Gastrocnemius medialis (tissue), 4 donors: ENCODE results near the gene ZCCHC24. TPM values are rescaled to one million over a fixed set of nuclear protein-coding genes. Genes with fewer than 3 reads are reported as not detected.

Experiments used
- ATAC-seq, 2 donors: fragments of 150-250 bp; one replicate each; pipeline ENCODE4 v1.9.1; 2016
- DNase-seq, 2 donors: peaks; one replicate each; pipeline ENCODE4 v3.0.0-alpha.2; 2019
- H3K27ac ChIP-seq, 4 donors: fragments of 200-600 bp; sonication (generic); 1 replicate in 1 of 4; 2 replicates in 3 of 4; pipeline ENCODE4 v1.5.1; 2016 to 2018; ENCODE audit warnings: mild to moderate bottlenecking in 2 of 4, moderate library complexity in 1 of 4
- H3K27me3 ChIP-seq, 3 donors: fragments of 200-600 bp; sonication (generic) in 2 of 3; 1 replicate in 1 of 3; 2 replicates in 2 of 3; pipeline versions ENCODE4 v1.5.1 to v1.6.0; 2016 to 2019; ENCODE audit warnings: mild to moderate bottlenecking in 1 of 3, moderate library complexity in 1 of 3
- H3K36me3 ChIP-seq, 2 donors: fragments of 200-600 bp; sonication (generic) in 1 of 2; one replicate each; pipeline ENCODE4 v1.5.1; 2017 to 2018
- H3K4me1 ChIP-seq, 2 donors: fragments of 200-600 bp; sonication (generic) in 1 of 2; one replicate each; pipeline ENCODE4 v1.5.1; 2016 to 2017; ENCODE audit warnings: mild to moderate bottlenecking in 2 of 2
- H3K4me3 ChIP-seq, 4 donors: fragments of 200-600 bp; sonication (generic) in 3 of 4; 1 replicate in 1 of 4; 2 replicates in 3 of 4; pipeline ENCODE4 v1.5.1; 2016 to 2019; ENCODE audit warnings: mild to moderate bottlenecking in 2 of 4
- H3K9me3 ChIP-seq, 3 donors: fragments of 200-600 bp; sonication (generic) in 2 of 3; 1 replicate in 1 of 3; 2 replicates in 2 of 3; pipeline ENCODE4 v1.5.1; 2016 to 2019
- POLR2A ChIP-seq, 2 donors: fragments of 450-650 bp; IDR thresholded peaks; one replicate each; pipeline ENCODE4 v1.6.1; 2017; ENCODE audit warnings: antibody characterized with exemption in 2 of 2, mild to moderate bottlenecking in 2 of 2, moderate library complexity in 2 of 2
- in situ Hi-C, 4 donors: fragments of 200-750 bp; cut with MboI; loops; one replicate each; pipeline versions ENCODE4 v1.15.0 to v1.8.0; 2017; ENCODE audit warnings: low sequenced_read_pairs in 4 of 4
- intact Hi-C: fragments of 100-400 bp; cut with DNase I; formaldehyde crosslinking; loops from one replicate; pipeline ENCODE4 v1.15.1; 2023; ENCODE audit warnings: low total_unique reads
- total RNA-seq, 4 donors: library from RNA; depleted of rRNA; stranded (reverse); fragments of >200 nt; gene quantifications; one replicate each; pipeline versions ENCODE4 v1.1.0 to v1.2.3, GENCODE V29; 2016
- TF ChIP-seq, protein P1 (sequence below), 5 experiments: fragments of 450-650 bp in 3 of 5; fragments of 200-600 bp in 2 of 5; sonication (generic) in 2 of 5; IDR thresholded peaks in 4 of 5; conservative IDR thresholded peaks in 1 of 5; 1 replicate in 4 of 5; 2 replicates in 1 of 5; pipeline ENCODE4 v1.5.1; 2016 to 2019; ENCODE audit warnings: antibody characterized with exemption in 5 of 5, mild to moderate bottlenecking in 3 of 5, moderate library complexity in 3 of 5

Gene ZCCHC24
- total RNA-seq, 4 donors from 2014 or later = 59.6 to 122 (median 84.5) TPM

DNA sequence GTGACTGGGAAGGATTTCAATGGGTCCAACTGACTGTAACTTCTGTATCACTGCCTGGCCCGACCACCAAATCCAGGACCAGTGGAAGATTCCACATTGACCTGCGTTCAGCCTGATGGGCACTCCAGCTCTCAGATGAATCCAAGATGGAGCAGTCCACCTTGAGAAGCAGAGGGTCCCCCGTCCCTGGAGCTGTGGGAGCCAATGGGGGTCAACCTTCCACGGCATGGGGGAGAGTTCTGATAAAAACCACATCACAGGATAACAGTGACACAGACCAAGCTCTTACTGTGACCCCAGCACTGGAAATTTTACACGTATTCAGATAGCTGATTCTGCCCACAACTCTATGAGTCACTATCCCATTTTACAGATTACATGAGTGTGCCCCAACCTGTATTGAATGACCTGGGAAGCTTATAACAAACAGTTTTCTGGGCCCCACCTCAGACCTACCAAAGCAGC is 11.2 kb downstream of the ZCCHC24 start:
- peaks cover 0 to 13% of the 10 kb centered on the region in 2 donors for H3K36me3 ChIP-seq
- DNase-seq (peak in 1 of 2 donors; percentile 10), ATAC-seq (peak in 1 of 2 donors; percentile 38)
- intact Hi-C loops = no loop called here
- H3K4me3 ChIP-seq = peak overlapping the region in 2 of 4 donors; percentile 21
- in situ Hi-C loops = loop anchor here in 1 of 4 donors (25.0 kb wide), 1 partner anchor 347 kb away; no protein-coding TSS in a partner anchor
- no peaks in the 10 kb centered on the region for H3K9me3 ChIP-seq
- no peak for TF ChIP-seq POLR2A (IDR thresholded peaks at IDR 0.05)
- TF ChIP-seq, protein P1, sequence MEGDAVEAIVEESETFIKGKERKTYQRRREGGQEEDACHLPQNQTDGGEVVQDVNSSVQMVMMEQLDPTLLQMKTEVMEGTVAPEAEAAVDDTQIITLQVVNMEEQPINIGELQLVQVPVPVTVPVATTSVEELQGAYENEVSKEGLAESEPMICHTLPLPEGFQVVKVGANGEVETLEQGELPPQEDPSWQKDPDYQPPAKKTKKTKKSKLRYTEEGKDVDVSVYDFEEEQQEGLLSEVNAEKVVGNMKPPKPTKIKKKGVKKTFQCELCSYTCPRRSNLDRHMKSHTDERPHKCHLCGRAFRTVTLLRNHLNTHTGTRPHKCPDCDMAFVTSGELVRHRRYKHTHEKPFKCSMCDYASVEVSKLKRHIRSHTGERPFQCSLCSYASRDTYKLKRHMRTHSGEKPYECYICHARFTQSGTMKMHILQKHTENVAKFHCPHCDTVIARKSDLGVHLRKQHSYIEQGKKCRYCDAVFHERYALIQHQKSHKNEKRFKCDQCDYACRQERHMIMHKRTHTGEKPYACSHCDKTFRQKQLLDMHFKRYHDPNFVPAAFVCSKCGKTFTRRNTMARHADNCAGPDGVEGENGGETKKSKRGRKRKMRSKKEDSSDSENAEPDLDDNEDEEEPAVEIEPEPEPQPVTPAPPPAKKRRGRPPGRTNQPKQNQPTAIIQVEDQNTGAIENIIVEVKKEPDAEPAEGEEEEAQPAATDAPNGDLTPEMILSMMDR (IDR thresholded peaks at IDR 0.05 in 4 of 5, conservative IDR thresholded peaks at IDR 0.05 in 1 of 5) = no peak
- peaks cover 67 to 72% of the 10 kb centered on the region in 2 donors for H3K4me1 ChIP-seq
- no peaks in the 10 kb centered on the region for H3K27me3 ChIP-seq
- H3K27ac ChIP-seq = peak overlapping the region; percentile 91 to 98 (median 94)

- no peaks in the 10 kb centered on the region for H3K9me3 ChIP-seq
- in situ Hi-C loops (loop anchor here in 1 of 4 donors (25.0 kb wide), 1 partner anchor 346 kb away; no protein-coding TSS in a partner anchor), intact Hi-C loops (no loop called here)
- peaks cover 0 to 18% of the 10 kb centered on the region in 2 donors for H3K36me3 ChIP-seq
- peaks cover 60 to 65% of the 10 kb centered on the region in 2 donors for H3K4me1 ChIP-seq
- no peaks in the 10 kb centered on the region for H3K27me3 ChIP-seq
- ATAC-seq (no peak), DNase-seq (peak in 1 of 2 donors; percentile 13)
- peak overlapping the region; percentile 91 to 98 (median 94) for H3K27ac ChIP-seq
- H3K4me3 ChIP-seq = no peak overlapping the region
- no peak for TF ChIP-seq POLR2A (IDR thresholded peaks at IDR 0.05)
- TF ChIP-seq, protein P1 (IDR thresholded peaks at IDR 0.05 in 4 of 5, conservative IDR thresholded peaks at IDR 0.05 in 1 of 5) = no peak
Measured at GRCh38 chr10:79433324-79434222, 11.9 kb downstream of the ZCCHC24 start.

DNA sequence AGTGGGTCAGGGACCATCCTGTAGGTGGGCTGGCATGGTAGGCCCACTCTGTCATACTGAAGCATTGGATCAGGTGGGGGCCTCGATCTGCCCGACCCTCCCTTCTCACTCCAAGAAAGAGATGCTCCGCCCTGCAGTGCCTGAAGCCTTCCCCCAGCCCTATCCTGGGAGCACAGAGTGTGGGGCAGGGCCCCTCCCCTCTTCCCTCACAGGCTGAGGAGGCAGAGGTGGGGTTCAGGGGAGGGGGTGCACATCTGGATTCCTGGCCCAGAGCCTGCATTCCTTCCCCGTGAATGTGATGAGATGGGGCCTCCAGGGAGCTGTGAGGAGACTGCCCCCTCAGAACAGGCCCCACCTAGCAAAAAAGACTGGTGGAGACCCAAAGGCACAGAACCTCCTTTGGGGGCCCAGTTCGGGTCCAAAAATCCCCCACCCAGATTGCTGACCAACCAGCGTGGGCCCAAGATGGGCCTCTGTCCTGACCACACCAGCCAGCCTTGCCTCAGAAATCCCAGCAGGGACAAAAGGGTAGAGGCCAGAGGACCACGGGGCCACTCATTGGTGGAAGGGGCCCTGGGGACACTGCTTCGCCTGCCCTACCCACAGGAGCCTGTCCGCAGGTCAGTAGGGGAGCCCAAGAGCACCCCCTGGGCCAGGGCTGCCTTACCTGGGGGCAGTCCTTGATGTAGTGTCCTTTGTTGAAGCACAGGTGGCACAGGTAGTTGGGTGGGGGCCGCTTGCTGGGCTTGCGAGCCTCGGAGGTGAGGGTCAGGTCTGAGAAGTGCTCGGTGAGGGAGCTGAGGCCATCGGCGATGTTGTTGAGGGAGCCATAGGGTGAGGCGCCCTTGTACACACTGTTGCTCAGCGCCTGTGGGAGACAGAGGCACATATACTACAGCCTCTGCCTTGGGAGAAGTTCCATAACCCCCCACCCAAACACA is 13.3 kb downstream of the ZCCHC24 start:
- peak in 1 of 2 donors; percentile 36 for DNase-seq
- no peak for ATAC-seq
- no peak for TF ChIP-seq POLR2A (IDR thresholded peaks at IDR 0.05)
- TF ChIP-seq, protein P1 (IDR thresholded peaks at IDR 0.05 in 4 of 5, conservative IDR thresholded peaks at IDR 0.05 in 1 of 5) = no peak
- Histone ChIP-seq H3K9me3 (no peaks in the 10 kb centered on the region), H3K4me3 (no peak overlapping the region), H3K27ac (peak overlapping the region; percentile 91 to 98 (median 94)), H3K4me1 (peaks cover 46 to 51% of the 10 kb centered on the region in 2 donors), H3K36me3 (peaks cover 0 to 18% of the 10 kb centered on the region in 2 donors), H3K27me3 (no peaks in the 10 kb centered on the region)
- intact Hi-C loops = no loop called here
- in situ Hi-C loops = loop anchor here in 1 of 4 donors (25.0 kb wide), 1 partner anchor 345 kb away; no protein-coding TSS in a partner anchor

- intact Hi-C loops = no loop called here
- H3K27me3 ChIP-seq = no peaks in the 10 kb centered on the region
- no peak for TF ChIP-seq POLR2A (IDR thresholded peaks at IDR 0.05)
- TF ChIP-seq, protein P1 (IDR thresholded peaks at IDR 0.05 in 4 of 5, conservative IDR thresholded peaks at IDR 0.05 in 1 of 5) = no peak
- ATAC-seq = no peak
- peaks cover 0 to 18% of the 10 kb centered on the region in 2 donors for H3K36me3 ChIP-seq
- peak in 1 of 2 donors; percentile 12 for DNase-seq
- H3K9me3 ChIP-seq = no peaks in the 10 kb centered on the region
- peak overlapping the region; percentile 91 to 98 (median 94) for H3K27ac ChIP-seq
- in situ Hi-C loops = loop anchor here in 1 of 4 donors (25.0 kb wide), 1 partner anchor 344 kb away; no protein-coding TSS in a partner anchor
- H3K4me3 ChIP-seq = no peak overlapping the region
- H3K4me1 ChIP-seq = peaks cover 40 to 44% of the 10 kb centered on the region in 2 donors
Measured at GRCh38 chr10:79431428-79431827, 14.0 kb downstream of the ZCCHC24 start.
